Heart right ventricle (tissue), 16 donors: ENCODE measurements around the gene ACTR3. TPM values are rescaled to one million over a fixed set of nuclear protein-coding genes. Genes with fewer than 3 reads are reported as not detected.

ENCODE experiments used
- ATAC-seq, 8 donors: fragments of 200-7000 bp; cut with Tn5 transposase; one replicate each; pipeline ENCODE4 v1.9.1; 2020; ENCODE audit warnings: mild to moderate bottlenecking in 8 of 8, moderate library complexity in 8 of 8, moderate number of reproducible peaks in 1 of 8
- DNase-seq, 2 donors: peaks; one replicate each; pipeline ENCODE4 v3.0.0-alpha.2; 2020
- H3K27ac ChIP-seq, 10 donors: fragments of 200-600 bp; sonication (generic) in 2 of 10; one replicate each; pipeline versions ENCODE4 v1.5.0 to v1.8.0; 2020 to 2022; ENCODE audit warnings: mild to moderate bottlenecking in 3 of 10
- H3K27me3 ChIP-seq, 7 donors: fragments of 200-600 bp; one replicate each; pipeline ENCODE4 v1.8.0; 2021 to 2022; ENCODE audit warnings: mild to moderate bottlenecking in 2 of 7
- H3K36me3 ChIP-seq, 9 donors: fragments of 200-600 bp; sonication (generic) in 1 of 9; one replicate each; pipeline versions ENCODE4 v1.5.0 to v1.8.0; 2020 to 2022; ENCODE audit warnings: mild to moderate bottlenecking in 2 of 9
- H3K4me1 ChIP-seq, 9 donors: fragments of 200-600 bp; sonication (generic) in 1 of 9; one replicate each; pipeline versions ENCODE4 v1.5.0 to v1.8.0; 2020 to 2022; ENCODE audit warnings: mild to moderate bottlenecking in 4 of 9
- H3K4me3 ChIP-seq, 10 donors: fragments of 200-600 bp; sonication (generic) in 2 of 10; one replicate each; pipeline versions ENCODE4 v1.5.0 to v1.8.0; 2020 to 2022; ENCODE audit warnings: mild to moderate bottlenecking in 7 of 10, moderate library complexity in 2 of 10
- H3K9me3 ChIP-seq, 11 donors: fragments of 200-600 bp in 10 of 11; sonication (generic) in 2 of 11; one replicate each; pipeline versions ENCODE4 v1.5.0 to v1.8.0; 2013 to 2022; ENCODE audit warnings: mild to moderate bottlenecking in 2 of 11, control low read depth in 1 of 11, moderate library complexity in 1 of 11
- CTCF ChIP-seq, 9 donors: fragments of 200-600 bp; sonication (generic) in 2 of 9; IDR thresholded peaks; one replicate each; pipeline versions ENCODE4 v1.5.0 to v1.8.0; 2021 to 2022; ENCODE audit warnings: antibody characterized with exemption in 9 of 9, mild to moderate bottlenecking in 5 of 9, moderate library complexity in 1 of 9
- WGBS, 2 donors: extraction: QIAGEN DNeasy Blood & Tissue Kit; methylation state at CpG; one replicate each; pipeline ENCODE4 v1.1.7; 2013; ENCODE audit warnings: inconsistent platforms in 1 of 2; 5-methylcytosine and 5-hydroxymethylcytosine counted together
- intact Hi-C, 10 donors: fragments of 100-400 bp; cut with DNase I; formaldehyde crosslinking; loops; one replicate each; pipeline versions ENCODE4 v1.11.1 to v1.14.2; 2022
- polyA plus RNA-seq, 2 donors: library from polyadenylated mRNA; stranded (reverse); fragments of 200-250 nt; gene quantifications; one replicate each; pipeline ENCODE4 v1.2.3, GENCODE V29; 2013
- total RNA-seq, 10 donors: library from RNA; stranded (reverse); fragmentation: NEBNext Ultra II Directional in 3 of 10; extraction: Animal tissue kit (Norgen Biotek cat#: 25700) in 3 of 10; gene quantifications; one replicate each; pipeline versions ENCODE4 v1.2.1 to v1.2.4, GENCODE V29; 2021 to 2023
- donor health status: Arrhythmogenic right ventricular cardiomyopathy.
- donor health status: ischemic (EF 13 %, LVEDD 7.1; RV severe dilation, severe dysfunction).
- donor health status: healthy with polysubstance abuse.
- donor health status: DM: no; HTN: yes; CAD: no.
- donor health status: DM: no; HTN: no; CAD: no.
- donor health status: ischemic (EF 25% LVEDD 6.9; RV normal size, moderate dysfunction).
- donor health status: ischemic (EF 25% LVEDD 5.7; RV mildly dilated, moderate dysfunction).
- donor health status: healthy.
- donor health status: DM: yes; HTN: yes; CAD: no.
- donor health status: Ischemic cardiomyopathy.
- donor health status: ischemic (EF 35%, LVEDD 5.7; RV mildly dilated, moderate dysfunction).
- donor health status: nonischemic (EF 11% LVEDD 7.7; RV severe dilation, severe dysfunction).
- donor health status: DM: yes; HTN: yes; CAD: no.
- donor health status: PGD.
- donor health status: ischemic (EF 29% LVEDD 5.4; RV normal size, mild dysfunction).
- donor health status: nonischemic (EF 23%, LVEDD 6.1; RV moderate dilation, normal function).

ACTR3 gene
- total and polyA plus RNA-seq, 12 donors, result 12.7 to 167 (median 112) TPM

DNA sequence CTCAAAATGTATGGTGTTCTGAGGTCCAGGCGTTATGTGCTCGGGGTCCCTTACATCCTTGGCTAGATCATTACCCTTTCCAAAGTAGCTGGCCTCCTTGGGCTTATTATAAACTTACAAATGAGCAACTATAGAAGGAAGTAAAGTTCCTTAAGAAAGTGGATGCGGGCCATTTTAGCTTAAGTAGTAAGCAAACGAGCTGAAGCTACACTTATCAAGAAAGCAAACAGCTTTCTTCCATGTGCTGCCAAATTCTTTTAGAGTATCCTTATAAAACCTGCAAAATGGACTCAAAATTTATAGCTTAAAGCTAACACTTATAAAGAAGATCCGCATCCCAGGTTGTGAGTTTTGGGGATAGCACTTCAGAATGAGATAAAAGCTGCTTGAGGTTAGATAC is 75.3 kb downstream of the ACTR3 start:
- WGBS, 2 donors, result 92 to 95% methylated on average over 5 of the region's 5 CpGs

DNA sequence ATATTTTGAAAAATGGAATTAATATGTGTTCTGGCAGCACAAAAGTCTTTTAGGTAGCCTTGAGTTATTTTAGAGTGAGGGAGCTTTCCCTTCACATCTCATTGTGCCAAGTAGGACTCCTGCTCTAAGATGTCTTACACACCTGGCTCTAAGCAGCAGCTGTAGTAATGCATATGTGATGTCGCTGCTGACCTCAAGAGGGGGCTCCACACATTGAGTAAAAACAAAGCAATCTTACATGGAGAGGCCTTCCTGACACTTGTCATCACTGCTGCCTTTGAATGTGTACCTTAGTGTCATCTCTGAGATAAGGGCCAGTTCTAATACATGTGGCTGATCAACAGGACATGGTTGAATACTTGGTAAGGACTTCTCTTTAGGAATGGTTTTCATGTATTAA is 75.8 kb downstream of the ACTR3 start:
- Histone ChIP-seq H3K27ac (no peak overlapping the region), H3K4me3 (no peak overlapping the region), H3K27me3 (no peaks in the 10 kb centered on the region), H3K36me3 (peaks cover 0 to 49% (median 0%) of the 10 kb centered on the region in 9 donors), H3K4me1 (peaks cover 0 to 18% (median 7%) of the 10 kb centered on the region in 9 donors), H3K9me3 (no peaks in the 10 kb centered on the region)
- peak in 5 of 8 donors; percentile 16 to 55 (median 37) for ATAC-seq
- DNase-seq, result no peak
- 9 to 29% methylated on average over 1 of the region's 1 CpG for WGBS, 2 donors
- peak in 7 of 9 donors; percentile 28 to 61 (median 41) for TF ChIP-seq CTCF (IDR thresholded peaks at IDR 0.05)
- intact Hi-C loops, result no loop called here

More for the DNA sequence above, 75.3 kb downstream of the ACTR3 start:
- Histone ChIP-seq H3K27me3 (no peaks in the 10 kb centered on the region), H3K4me1 (peaks cover 0 to 18% (median 7%) of the 10 kb centered on the region in 9 donors), H3K27ac (no peak overlapping the region), H3K9me3 (no peaks in the 10 kb centered on the region), H3K36me3 (peaks cover 0 to 49% (median 0%) of the 10 kb centered on the region in 9 donors), H3K4me3 (no peak overlapping the region)
- no peak for ATAC-seq
- intact Hi-C loops, result no loop called here
- TF ChIP-seq CTCF (IDR thresholded peaks at IDR 0.05), result no peak
- DNase-seq, result no peak

DNA sequence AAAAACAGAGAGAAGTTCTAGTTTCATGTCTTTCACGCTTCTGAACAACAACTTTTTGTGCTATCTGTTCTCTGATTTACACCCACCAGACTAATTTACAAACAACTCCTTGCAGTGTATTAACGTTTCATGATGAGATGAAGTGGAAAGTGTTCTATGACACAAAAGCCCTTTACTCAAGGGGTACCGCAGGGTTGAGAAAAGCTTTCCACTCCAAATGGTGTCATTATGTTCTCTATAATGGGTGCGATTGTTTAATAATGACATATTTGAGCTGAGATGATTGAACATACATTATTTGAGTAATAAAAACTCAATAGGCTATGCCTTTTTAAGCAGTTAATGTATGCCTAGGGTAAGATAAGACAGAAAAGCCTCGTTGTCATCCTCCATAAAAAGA is 76.3 kb downstream of the ACTR3 start:
- peaks cover 0 to 18% (median 7%) of the 10 kb centered on the region in 9 donors for H3K4me1 ChIP-seq
- no peak overlapping the region for H3K27ac ChIP-seq
- TF ChIP-seq CTCF (IDR thresholded peaks at IDR 0.05), result no peak
- no peak overlapping the region for H3K4me3 ChIP-seq
- intact Hi-C loops, result no loop called here
- no peak for DNase-seq
- H3K9me3 ChIP-seq, result no peaks in the 10 kb centered on the region
- no peak for ATAC-seq
- WGBS, 2 donors, result 76 to 80% methylated on average over 5 of the region's 5 CpGs
- H3K36me3 ChIP-seq, result peaks cover 0 to 49% (median 0%) of the 10 kb centered on the region in 9 donors
- no peaks in the 10 kb centered on the region for H3K27me3 ChIP-seq

GRCh38 chr2:113966832-113967231 is 76.9 kb downstream of the ACTR3 start:
- peak in 5 of 8 donors; percentile 33 to 83 (median 60) for ATAC-seq
- peaks cover 0 to 18% (median 7%) of the 10 kb centered on the region in 9 donors for H3K4me1 ChIP-seq
- DNase-seq, result no peak
- 38 to 57% methylated on average over 5 of the region's 5 CpGs for WGBS, 2 donors
- H3K4me3 ChIP-seq, result no peak overlapping the region
- TF ChIP-seq CTCF (IDR thresholded peaks at IDR 0.05), result no peak
- no peaks in the 10 kb centered on the region for H3K27me3 ChIP-seq
- intact Hi-C loops, result no loop called here
- H3K27ac ChIP-seq, result peak overlapping the region in 1 of 10 donors; percentile 37
- H3K36me3 ChIP-seq, result peaks cover 0 to 49% (median 0%) of the 10 kb centered on the region in 9 donors
- H3K9me3 ChIP-seq, result no peaks in the 10 kb centered on the region
